ENCODE data around the gene MYO18A. TPM values are rescaled to one million over a fixed set of nuclear protein-coding genes. Genes with fewer than 3 reads are reported as not detected.

The MYO18A gene
- total RNA-seq, 2 donors from 2014 or later = 34.6 to 80.5 TPM

DNA sequence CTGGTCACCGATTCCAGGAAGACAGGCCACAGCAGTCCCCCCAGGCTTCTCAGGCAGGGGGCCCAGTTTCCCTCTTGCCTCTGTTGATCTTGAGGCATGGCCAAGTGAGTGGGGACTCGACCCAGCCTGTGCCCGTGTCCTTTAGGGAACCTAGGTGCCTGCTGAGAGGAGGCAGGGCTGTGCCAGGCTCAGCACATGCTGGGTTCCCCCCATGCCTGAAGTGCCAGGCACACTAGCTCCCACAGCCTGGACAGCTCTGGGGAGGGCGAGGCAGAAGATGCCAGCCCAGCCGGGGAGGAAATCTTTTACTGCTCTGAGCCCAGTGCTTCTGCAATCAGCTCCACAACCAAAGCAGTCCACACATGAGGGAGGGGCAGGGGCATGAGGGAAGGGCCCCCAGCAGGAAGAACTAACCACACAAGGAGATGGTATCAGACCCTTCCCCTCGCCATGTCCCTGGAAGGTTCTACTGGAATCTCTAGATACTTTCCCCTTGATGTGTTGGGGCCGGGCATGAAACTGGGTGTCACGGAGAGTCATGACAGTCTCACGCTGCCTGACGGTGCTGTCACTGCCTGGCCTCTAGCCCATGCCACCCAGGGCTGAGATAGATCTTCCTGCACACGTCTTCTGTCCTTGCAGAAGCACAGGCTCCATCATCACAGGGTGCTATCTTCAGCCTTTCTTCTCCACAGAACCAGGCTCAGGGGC is 25.5 kb downstream of the MYO18A start:
- Histone ChIP-seq H3K27ac (peak overlapping the region; percentile 35 to 49), H3K27me3 (replicated peaks; ENCODE audit: insufficient read depth) (no peaks in the 10 kb centered on the region), H3K9me3 (no peaks in the 10 kb centered on the region), H3K36me3 (no peaks in the 10 kb centered on the region), H3K4me1 (replicated peaks) (peaks cover 4% of the 10 kb centered on the region), H3K4me3 (no peak overlapping the region)
- intact Hi-C loops (cut with DNase I) = no loop called here
- no peak for TF ChIP-seq POLR2AphosphoS5 (IDR thresholded peaks at IDR 0.05)
- TF ChIP-seq, protein P1, sequence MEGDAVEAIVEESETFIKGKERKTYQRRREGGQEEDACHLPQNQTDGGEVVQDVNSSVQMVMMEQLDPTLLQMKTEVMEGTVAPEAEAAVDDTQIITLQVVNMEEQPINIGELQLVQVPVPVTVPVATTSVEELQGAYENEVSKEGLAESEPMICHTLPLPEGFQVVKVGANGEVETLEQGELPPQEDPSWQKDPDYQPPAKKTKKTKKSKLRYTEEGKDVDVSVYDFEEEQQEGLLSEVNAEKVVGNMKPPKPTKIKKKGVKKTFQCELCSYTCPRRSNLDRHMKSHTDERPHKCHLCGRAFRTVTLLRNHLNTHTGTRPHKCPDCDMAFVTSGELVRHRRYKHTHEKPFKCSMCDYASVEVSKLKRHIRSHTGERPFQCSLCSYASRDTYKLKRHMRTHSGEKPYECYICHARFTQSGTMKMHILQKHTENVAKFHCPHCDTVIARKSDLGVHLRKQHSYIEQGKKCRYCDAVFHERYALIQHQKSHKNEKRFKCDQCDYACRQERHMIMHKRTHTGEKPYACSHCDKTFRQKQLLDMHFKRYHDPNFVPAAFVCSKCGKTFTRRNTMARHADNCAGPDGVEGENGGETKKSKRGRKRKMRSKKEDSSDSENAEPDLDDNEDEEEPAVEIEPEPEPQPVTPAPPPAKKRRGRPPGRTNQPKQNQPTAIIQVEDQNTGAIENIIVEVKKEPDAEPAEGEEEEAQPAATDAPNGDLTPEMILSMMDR (IDR thresholded peaks at IDR 0.05) = no peak
- no peak for TF ChIP-seq POLR2A (IDR thresholded peaks at IDR 0.05)
- no peak for DNase-seq (ENCODE audit: low spot score)
- WGBS = 31% methylated on average over 11 of the region's 11 CpGs

DNA sequence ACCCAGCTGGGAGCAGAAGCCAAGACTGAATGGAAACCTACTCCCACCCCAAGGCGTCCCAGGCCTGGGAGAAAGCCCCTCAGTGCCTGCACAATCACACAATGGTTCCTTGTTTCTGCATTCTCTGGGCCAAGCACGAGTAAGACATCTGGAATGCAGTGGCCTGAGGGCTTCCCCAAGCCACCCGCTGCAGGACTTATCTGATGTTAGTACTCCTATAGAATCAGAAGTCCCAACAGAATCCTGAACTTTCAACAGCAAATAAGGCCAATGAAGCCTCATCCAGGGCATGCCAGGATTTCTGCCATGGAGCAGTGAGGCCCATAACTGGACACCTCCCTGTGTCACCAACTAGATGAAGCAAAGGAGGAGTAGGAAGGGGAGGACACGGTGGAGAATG is 28.6 kb downstream of the MYO18A start:
- Histone ChIP-seq H3K4me3 (no peak overlapping the region), H3K9me3 (no peaks in the 10 kb centered on the region), H3K27me3 (replicated peaks; ENCODE audit: insufficient read depth) (no peaks in the 10 kb centered on the region), H3K27ac (no peak overlapping the region), H3K36me3 (no peaks in the 10 kb centered on the region), H3K4me1 (replicated peaks) (peaks cover 6% of the 10 kb centered on the region)
- no peak for DNase-seq (ENCODE audit: low spot score)
- 37% methylated on average over 4 of the region's 4 CpGs for WGBS
- intact Hi-C loops (cut with DNase I) = no loop called here
- no peak for TF ChIP-seq POLR2AphosphoS5 (IDR thresholded peaks at IDR 0.05)

DNA sequence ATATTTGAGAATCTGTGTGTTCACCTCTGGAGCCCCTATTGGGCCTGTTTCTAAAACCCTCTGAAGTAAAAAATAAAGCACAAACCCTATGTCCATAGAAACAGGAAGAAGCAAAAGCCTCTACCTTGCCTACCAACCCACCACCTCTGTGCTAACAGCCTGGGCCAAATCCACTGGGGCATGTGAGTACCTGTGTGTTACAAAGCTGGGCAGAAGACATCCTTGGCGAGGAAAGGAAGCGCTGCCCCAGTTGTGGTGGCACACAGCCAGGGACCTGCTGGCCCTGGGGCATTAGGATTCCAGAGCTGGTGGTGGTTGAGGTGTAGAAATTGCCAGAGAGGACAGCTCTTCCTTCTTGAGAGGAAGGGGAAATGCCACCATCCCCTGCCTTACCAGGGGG is 30.0 kb downstream of the MYO18A start:
- no peaks in the 10 kb centered on the region for H3K36me3 ChIP-seq
- H3K27me3 ChIP-seq (replicated peaks; ENCODE audit: insufficient read depth) = no peaks in the 10 kb centered on the region
- 29% methylated on average over 2 of the region's 2 CpGs for WGBS
- H3K27ac ChIP-seq = peak overlapping the region; percentile 68 to 74
- H3K4me3 ChIP-seq = no peak overlapping the region
- TF ChIP-seq POLR2A (IDR thresholded peaks at IDR 0.05) (no peak), POLR2AphosphoS5 (IDR thresholded peaks at IDR 0.05) (peak; percentile 39)
- TF ChIP-seq, protein P1 (IDR thresholded peaks at IDR 0.05) = no peak
- intact Hi-C loops (cut with DNase I) = no loop called here
- peak; percentile 66 for DNase-seq (ENCODE audit: low spot score)
- no peaks in the 10 kb centered on the region for H3K9me3 ChIP-seq
- peaks cover 6% of the 10 kb centered on the region for H3K4me1 ChIP-seq (replicated peaks)

DNA sequence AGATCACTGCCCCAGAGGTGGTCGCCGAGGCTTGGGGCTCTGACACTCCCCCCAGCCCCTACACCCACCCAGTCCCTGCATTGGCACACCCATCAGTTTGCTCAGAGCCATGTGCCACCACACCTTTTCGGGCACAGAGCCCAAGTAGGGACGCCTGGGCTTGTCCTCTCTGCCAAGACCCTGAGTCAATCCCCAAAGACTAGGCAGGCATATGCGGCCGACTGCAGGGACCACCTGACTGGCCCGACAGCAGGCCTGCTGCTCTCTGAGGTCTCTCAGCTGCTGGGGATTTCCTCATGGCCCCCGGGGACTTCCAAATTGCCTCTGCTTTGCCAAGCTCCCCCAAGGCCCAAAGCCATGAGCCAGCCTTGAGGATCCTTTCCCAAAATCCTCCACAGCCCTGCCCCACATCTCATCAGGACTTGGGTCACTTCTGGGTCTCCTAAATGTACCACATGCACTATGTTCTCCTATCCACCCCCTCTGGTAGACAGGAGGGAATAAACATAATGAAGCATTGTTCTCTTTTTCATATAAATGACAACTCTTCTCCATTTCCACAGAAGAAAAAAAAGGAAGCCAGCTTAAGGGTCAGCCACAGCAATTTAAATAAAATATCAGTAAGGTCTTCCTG is 30.6 kb downstream of the MYO18A start:
- Histone ChIP-seq H3K9me3 (no peaks in the 10 kb centered on the region), H3K4me3 (peak overlapping the region; percentile 40 to 41), H3K27ac (peak overlapping the region; percentile 68 to 74), H3K27me3 (replicated peaks; ENCODE audit: insufficient read depth) (no peaks in the 10 kb centered on the region), H3K4me1 (replicated peaks) (peaks cover 6% of the 10 kb centered on the region), H3K36me3 (no peaks in the 10 kb centered on the region)
- TF ChIP-seq POLR2AphosphoS5 (IDR thresholded peaks at IDR 0.05) = no peak
- no peak for TF ChIP-seq POLR2A (IDR thresholded peaks at IDR 0.05)
- TF ChIP-seq, protein P1 (IDR thresholded peaks at IDR 0.05) = no peak
- intact Hi-C loops (cut with DNase I) = loop anchor here (2.0 kb wide), 3 partner anchors 31 to 143 kb away; partner anchors contain the start of gene MYO18A
- WGBS = 6% methylated on average over 8 of the region's 8 CpGs
- peak; percentile 48 for DNase-seq (ENCODE audit: low spot score)

DNA sequence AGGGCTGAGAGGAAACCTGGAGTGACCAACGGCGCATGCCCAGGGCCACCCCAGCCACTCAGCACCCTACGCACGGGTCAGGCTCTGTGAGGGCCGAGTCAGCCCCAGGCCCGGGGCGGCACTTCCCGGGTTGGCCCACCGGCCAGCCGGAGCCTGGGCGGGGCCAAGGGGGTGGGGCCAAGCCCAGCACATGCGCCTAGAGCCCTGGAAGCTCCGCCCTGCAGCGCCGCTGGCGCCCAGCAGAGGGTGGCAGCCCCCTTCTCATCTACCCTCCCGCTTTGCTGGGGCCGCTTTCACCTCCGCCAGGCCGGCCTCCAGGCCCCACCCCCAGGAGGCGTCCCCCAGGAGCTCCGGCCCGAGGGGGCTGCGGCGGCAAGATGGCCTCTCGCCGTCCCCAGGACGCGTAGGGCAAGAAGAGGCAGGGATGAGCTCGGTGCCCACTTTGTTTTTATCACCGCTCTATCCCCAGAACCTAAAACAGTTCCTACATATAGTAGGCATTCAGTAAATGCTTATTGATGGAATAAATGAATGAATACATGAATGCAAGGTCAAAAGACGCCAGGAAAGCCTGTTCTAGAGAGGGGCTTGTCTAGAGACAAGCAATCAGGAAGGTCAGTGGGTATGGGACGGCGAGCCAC is 31.3 kb downstream of the MYO18A start:
- peaks cover 6% of the 10 kb centered on the region for H3K4me1 ChIP-seq (replicated peaks)
- intact Hi-C loops (cut with DNase I) = loop anchor here (2.0 kb wide), 3 partner anchors 32 to 144 kb away; partner anchors contain the start of gene MYO18A
- no peaks in the 10 kb centered on the region for H3K9me3 ChIP-seq
- H3K27ac ChIP-seq = peak overlapping the region; percentile 68 to 74
- H3K36me3 ChIP-seq = no peaks in the 10 kb centered on the region
- WGBS = 2% methylated on average over 26 of the region's 34 CpGs
- peak; percentile 81 for TF ChIP-seq POLR2AphosphoS5 (IDR thresholded peaks at IDR 0.05)
- TF ChIP-seq POLR2A (IDR thresholded peaks at IDR 0.05) = peak; percentile 37
- TF ChIP-seq, protein P1 (IDR thresholded peaks at IDR 0.05) = peak; percentile 74 to 99 (median 96)
- peak overlapping the region; percentile 40 to 41 for H3K4me3 ChIP-seq
- peak; percentile 89 for DNase-seq (ENCODE audit: low spot score)
- no peaks in the 10 kb centered on the region for H3K27me3 ChIP-seq (replicated peaks; ENCODE audit: insufficient read depth)

Measured in prostate gland (tissue), 2 donors.